Cardiac septum (tissue), 1 donor: ENCODE measurements around the gene RSPH9. TPM values are rescaled to one million over a fixed set of nuclear protein-coding genes. Genes with fewer than 3 reads are reported as not detected.
A peak's percentile ranks its signal among the peaks of the same experiment; 100 is the strongest.

ENCODE experiments used
- DNase-seq: peaks from one replicate; pipeline ENCODE4 v3.0.0-alpha.2; 2020; ENCODE audit warnings: low spot score
- intact Hi-C: fragments of 100-400 bp; cut with DNase I; formaldehyde crosslinking; loops from one replicate; pipeline ENCODE4 v1.14.0; 2022
- total RNA-seq: library from RNA; stranded (reverse); fragmentation: NEBNext Ultra II Directional; extraction: Animal tissue kit (Norgen Biotek cat#: 25700); gene quantifications from one replicate; pipeline ENCODE4 v1.2.1, GENCODE V29; 2021
- donor health status: DM: no; HTN: no; CAD: no.

RSPH9 gene
- total RNA-seq, 1 donor from 2014 or later, result 0.24 TPM

DNA sequence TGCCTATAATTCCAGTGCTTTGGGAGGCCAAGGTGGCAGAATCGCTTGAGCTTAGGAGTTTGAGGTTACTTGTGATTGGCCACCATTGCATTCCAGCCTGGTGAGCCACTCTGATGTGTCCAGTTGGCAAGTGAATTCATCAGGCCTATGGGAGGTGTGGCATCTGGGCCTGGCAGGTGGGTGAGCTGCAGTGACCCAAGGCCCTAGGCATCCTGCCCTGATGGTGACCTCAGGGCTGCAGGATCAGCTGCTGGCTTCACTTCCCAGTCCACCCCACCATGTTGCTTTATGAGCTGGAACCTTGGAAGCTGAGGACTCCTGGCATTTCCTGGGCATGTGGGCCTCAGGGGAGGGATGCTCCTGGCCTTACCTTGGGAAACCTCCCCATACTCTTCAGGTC lies 20.5 kb downstream of the RSPH9 start:
- DNase-seq, result no peak
- intact Hi-C loops, result loop anchor here (5.0 to 10.0 kb wide), 2 partner anchors 57 to 289 kb away; no protein-coding TSS in a partner anchor

DNA sequence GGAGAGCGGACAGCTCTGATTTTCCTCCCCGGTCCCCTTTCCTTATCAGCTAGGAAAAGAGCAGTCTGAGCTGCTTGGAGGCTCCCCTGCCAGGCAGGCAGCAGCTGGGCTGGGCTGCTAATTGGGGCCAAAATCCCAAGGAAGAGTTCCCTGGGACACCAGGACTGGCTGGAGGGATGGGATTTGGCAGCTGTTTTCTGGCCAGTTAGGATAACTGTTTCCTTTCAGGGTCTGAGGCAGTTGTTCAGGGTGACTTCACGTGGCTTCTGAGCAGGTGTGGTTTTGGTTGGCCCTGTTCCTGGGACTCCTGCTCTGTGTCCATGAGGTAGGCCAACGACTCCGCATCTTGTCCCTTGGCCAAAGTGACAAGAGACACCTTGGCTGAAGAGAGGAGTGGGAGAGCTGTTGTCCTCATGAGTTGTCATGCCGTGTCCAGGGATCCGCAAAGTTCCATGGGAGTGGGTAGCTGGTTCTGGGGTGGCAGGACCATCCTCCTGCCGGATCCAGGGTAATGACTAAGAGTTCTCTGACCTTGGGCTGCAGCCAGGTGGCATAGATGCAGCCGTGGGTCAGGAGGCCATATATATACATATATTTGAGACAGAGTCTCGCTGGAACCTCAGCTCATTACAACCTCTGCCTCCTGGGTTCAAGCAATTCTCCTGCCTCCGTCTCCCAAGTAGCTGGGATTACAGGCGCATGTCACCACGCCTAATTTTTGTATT lies 21.5 kb downstream of the RSPH9 start:
- no peak for DNase-seq
- intact Hi-C loops, result loop anchor here (2.0 to 10.0 kb wide), 3 partner anchors 56 to 288 kb away; no protein-coding TSS in a partner anchor

DNA sequence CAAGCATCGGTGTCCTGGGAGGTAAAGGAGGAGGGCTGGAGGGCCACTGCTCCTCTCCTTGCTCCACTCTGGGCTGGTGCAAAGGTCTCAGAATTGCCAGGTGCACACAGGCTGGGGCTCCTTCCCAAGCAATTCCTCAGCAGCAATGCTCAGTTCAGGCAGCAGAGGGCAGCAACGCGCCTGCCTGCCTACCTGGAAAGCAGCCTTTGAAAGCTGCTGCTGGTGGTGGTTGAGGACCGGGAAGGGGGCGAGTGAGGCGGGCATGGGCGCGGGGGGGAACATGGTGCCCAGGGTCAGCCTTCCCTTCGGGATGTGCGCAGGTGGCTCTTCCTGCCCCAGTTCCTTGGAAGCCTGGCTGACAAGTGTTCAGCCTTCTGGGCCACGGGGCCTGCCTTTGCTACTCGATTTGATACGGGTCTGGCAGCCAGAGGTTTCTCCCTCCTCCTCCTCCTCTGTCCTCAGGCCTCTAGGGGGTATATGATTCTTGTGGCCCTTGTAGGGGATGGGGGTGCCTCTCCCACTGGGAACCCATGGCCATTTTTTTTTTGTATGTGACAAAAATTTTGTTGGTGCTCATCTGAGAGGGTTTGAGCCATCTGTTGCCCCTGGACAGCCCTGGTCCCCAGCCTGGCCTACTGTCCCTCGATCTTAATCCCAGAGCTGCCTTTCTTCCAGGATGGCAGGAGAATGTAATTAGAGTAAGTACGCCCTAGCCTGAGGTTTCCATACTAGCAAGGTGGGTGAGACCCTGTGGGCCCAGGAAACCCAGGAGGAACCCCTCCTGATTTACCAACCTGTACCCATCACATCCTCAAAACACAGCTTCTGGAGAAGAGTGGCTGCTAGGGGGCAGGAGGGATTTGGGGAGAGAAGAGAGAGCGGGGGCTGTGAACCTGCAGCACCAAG lies 22.7 kb downstream of the RSPH9 start:
- intact Hi-C loops, result loop anchor here (1.0 to 10.0 kb wide), 4 partner anchors 55 to 411 kb away; no protein-coding TSS in a partner anchor
- DNase-seq, result peak; percentile 90

DNA sequence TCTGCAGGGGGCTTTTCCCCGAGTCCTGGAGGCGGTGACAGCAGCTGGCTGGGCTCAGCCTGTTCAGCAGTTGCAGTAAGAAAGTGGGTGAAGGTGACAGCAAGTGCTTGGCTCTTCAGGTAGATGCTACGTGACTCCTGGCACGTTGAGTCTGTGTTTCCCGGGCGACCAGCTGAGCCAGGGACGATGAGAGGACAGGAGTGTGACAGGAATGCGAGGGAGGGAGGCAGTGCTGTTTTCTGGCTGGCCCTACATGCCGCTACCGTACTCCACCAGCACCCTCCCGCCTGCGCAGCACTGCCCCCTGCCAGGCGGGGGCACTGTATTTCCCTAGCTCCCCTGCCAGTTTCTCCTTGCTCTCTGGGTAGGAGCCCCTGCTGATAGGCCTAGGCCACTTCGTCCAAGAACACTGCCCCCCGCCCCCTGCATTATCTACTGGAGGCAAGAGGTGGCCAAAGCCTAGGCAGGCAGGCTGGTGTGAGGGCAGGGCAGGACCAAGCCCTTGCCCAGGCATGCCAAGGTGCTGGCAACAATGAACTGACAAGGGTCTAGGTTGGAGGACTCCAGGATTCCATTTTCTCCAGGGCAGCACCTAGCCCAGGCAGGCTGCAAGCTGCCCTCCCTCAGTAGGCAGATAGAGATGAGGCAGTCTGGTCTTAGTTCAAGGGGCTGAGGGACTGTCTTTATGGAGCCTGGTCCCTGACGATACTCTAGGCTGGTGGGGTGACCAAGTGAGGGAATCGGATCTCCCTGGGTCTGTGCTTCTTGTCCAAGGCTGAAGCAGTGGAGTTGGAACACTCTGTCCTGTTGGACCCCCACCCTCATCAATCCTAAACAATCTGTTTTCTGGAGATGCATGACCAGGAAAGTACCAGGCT lies 23.6 kb downstream of the RSPH9 start:
- DNase-seq, result peak; percentile 83
- intact Hi-C loops, result loop anchor here (5.0 to 10.0 kb wide), 2 partner anchors 54 to 286 kb away; no protein-coding TSS in a partner anchor

DNA sequence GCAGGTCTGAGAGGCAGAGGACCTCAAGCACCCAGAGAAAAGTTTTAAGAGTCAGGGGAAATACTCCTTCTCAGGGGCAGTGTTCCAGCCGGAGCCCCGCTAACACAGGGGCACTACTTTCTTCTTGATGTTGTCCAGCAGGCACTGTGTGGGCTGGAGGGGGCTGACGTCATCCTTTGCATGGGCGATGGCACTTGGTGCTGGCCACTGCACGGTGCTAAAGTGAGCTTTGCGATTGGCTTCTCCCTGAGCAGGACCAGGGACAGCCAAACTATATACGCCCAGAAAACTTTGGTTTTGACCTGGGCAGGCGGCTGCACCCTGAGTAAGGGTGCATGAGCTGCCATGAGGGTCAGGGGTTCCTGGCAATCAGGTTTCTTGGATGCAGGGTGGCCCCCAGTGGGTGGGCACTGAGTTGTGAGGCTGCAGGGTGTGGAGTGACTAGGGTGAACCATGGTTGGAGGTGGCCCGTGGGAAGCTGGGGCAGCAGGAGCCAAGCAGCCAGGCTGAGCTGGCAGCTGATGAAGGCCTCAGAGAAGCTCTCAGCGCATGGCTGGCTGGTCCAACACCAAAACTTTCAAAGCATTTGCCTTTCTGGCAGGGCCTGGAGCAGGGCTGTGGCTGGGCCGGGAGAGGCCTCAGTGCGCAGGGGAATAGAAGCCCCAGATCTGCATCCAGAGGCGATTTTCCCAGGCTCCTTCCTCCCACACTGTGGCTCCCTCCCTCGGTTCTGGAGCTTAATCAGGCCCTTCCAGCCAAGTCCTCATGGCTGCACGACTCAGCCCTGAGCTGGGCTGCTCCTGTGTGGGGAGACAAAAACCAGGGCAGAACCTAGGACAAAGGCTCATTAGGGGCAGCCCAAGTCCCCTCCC lies 24.4 kb downstream of the RSPH9 start:
- DNase-seq, result peak; percentile 81
- intact Hi-C loops, result loop anchor here (5.0 to 10.0 kb wide), 2 partner anchors 53 to 286 kb away; no protein-coding TSS in a partner anchor

DNA sequence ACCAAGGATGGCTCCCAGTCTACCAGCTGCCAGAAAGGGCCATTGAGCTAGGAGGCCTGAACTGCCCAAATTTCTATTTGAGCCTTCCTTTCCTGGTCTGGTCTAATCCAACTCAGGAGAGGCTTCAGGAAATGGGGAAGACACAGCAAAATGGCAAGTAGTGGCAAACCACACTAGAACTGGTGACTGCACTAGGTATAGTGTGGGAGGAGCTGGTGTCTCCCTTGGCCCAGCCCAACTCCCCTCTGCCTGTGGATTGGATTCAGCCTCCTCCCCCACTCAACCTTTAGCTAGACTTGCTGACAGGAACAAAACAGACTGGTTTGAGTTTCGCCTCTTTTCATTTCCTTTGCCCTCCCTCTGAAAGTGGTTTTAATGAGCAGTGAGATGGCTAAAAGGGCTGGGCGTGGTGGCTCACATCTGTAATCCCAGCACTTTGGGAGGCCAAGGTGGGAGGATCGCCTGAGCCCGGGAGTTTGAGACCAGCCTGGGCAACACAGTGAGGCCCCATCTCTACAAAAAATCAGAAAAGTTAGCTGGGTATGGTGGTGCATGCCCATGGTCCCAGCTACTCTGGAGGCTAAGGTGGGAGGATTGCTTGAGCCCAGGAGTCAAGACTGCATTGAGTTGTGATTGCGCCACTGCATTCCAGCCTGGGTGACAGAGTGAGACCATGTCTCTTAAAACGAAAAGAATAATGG lies 25.2 kb downstream of the RSPH9 start:
- intact Hi-C loops, result loop anchor here (5.0 to 10.0 kb wide), 2 partner anchors 52 to 285 kb away; no protein-coding TSS in a partner anchor
- no peak for DNase-seq

DNA sequence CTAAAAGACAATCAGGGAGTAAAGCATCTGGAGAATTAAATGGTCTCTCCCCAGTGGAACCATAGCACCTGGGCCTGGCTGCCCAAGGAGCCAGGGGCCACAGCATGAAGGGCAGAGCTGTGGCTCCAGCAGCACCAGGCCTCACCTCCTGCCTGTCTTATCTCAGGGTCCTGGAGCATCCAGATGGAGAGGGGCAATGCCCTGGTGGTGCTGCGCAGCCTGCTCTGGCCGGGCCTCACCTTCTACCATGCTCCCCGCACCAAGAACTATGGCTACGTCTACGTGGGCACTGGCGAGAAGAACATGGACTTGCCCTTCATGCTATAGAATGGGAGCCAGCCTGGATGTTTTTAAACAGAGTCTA lies 25.8 kb downstream of the RSPH9 start:
- intact Hi-C loops, result no loop called here
- DNase-seq, result no peak

DNA sequence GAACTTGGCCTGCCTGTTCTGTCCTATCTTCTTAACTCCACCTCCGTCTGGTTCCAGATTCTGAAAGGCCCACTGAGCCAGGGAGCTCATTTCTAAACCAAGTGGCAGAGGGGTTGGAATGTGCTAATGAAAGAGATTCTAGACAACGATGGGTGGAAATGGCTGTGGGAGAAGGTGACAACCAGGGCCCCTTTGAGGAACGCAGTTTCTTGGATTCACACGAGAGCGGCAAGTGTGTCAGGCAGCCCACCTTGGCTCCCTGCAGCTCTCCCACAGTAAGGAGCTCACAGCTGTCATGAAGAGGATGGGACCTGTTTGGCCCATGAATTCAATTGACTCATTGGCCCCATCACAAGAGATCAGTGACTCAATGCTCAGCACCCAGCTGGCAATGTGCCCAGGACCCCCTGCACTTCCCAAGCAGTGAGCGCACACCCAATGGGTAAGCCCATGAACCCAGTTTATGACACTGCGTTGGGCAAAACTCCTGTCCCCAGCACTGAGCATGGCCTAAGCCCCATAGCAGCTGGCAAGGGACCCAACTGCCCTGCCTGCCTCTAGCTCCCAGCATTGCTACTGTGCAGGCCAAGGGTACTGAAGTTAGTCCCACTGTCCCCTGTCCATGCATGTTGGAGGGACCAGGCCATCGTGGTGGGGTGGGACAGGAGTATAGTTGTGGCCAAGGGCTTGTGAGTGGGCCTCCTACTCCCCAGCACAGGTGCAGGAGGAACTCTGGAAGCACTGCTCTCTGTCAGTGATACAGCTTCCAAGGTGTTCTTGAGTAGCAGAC lies 26.4 kb downstream of the RSPH9 start:
- intact Hi-C loops, result no loop called here
- DNase-seq, result no peak

DNA sequence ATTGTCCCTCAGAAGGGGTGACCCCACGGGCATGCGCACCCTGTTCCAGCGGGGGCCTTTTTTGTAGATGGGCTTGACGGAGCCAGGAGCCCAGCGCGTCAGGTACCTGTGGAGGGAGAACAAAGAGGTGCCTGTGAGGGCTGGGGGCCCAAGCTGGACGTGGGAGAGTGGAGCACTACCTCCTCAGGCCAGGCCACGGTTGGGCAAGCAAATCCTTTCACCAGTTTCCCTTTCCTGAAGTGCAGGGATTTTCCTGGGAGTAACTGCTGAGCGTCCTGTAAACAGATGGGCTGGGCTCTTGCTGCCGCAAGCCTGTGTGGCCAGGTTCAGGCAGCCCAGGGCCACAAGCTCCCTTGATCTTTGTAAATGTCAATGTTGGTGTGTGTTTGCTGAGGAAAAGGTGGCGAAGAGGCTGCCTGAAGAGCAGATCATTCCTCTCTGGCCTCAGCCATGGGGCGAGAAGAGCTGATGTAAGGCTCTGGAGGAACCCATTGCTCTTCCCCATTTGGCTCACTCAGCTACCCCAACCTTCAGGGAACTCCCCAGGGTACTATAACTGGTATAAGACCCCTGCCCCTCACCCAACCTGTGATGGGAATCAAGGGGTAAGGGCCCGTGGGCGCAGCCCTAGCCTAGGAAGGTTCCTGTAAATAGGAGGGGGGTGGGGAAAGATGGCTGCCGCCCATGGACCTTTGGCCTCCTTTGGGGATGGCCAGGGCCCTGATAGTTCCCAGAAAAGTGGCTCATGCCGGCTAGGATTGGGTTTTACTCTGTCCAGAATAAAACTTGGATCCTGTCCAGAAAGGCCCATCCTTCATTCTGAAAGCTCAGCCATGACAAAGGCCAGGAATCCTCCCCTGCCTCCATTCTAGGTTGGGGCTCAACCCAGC lies 27.2 kb downstream of the RSPH9 start:
- no peak for DNase-seq
- intact Hi-C loops, result no loop called here

DNA sequence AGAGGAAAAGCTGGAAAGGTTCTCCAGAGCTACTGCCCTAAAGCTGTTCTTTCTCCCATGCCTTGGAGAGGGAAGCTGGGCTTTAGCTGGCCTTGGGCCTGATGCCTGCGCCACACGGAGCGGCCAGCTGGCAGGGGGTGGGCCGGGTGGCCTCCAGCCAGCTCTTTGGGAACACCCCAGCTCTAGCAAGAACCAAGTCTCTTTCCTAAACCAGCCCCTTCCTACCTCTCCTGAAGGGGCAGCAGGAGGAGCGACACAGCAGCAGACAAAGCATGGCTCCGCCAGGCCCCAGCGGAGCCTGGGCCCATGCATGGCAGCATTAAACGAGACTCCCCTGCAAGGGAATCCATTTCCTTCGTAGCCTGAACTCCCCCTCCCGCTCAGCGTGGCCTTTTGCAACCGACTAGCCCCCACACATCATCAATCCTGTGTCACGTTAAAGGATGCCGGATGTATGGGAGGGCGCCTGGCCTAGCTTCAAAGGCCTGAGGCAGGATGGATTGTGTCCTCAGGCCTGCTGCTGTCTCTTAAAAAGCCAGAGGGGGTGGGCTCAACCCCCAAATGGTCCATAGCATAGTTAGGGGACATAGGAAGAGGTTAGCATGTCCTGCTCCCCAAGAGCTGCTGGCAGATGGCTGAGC lies 28.7 kb downstream of the RSPH9 start:
- intact Hi-C loops, result no loop called here
- DNase-seq, result no peak

DNA sequence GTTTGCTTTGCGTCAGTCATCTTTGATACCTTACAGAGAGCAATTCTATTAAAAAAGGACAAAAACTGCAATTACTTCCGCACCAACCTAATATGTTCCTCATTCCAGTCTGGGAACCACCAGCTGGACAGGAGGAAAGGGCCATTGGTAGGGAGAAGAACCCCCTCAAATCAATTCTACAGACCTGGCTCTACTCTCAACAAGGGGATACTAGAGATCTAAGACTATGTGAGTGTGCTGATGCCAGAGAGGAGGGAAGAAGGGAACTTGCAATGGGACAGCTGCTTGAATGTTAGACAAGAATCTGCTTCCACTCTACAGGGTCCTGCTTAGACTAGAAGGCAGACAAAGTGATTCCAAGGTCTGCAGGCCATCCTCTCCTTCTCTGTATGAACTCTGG lies 29.5 kb downstream of the RSPH9 start:
- intact Hi-C loops, result no loop called here
- DNase-seq, result no peak

DNA sequence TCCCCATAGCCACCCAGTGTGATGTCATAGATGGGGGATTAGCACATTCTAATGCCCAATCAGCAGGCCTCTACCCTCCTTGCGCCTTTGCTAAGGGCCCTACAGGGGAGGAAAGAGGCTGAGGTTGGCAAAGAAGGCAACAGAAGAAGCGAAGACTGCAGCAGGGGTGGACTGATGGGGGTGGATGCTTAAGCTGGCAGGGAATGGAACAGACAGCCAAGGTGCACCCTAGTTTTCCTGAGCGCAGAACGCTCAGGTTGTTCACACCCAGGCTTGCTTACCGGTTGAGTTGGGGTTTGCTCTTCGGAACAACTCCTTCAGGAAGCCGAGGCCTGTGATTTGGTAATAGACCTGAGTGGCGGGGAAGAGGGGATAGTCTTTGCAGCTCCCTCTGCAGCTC lies 30.1 kb downstream of the RSPH9 start:
- intact Hi-C loops, result no loop called here
- DNase-seq, result no peak

DNA sequence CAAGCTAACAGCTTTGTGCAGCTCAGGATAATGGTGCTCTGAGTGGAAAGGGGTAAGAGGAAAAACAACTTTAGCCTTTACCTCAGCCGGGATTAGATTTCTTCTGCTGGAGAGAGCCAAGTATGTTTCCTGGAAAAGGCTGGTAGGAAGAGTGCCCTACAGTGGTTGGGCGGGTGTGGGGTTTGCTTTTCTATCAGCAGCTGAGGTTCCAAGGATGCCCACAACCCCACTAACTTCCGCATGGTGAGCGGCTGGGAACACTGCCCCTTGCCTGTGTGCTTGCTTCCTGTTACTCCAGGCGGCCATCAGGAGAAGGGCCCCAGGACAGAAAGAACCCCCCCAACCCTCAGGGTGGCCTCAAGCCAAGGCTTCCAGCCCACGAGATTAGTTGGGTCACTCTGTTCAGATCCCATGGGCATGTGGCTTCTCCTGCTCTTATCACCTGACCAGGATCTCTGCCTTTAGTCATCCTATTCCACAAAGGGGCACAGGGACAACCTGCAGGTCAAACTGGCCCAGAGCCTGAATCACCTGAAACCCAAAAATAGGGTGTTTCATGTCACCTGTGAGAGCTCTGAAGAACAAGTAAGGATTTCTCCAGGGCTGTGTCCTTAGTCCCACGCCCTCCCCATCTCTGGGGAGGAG lies 32.2 kb downstream of the RSPH9 start:
- DNase-seq, result no peak
- intact Hi-C loops, result no loop called here

DNA sequence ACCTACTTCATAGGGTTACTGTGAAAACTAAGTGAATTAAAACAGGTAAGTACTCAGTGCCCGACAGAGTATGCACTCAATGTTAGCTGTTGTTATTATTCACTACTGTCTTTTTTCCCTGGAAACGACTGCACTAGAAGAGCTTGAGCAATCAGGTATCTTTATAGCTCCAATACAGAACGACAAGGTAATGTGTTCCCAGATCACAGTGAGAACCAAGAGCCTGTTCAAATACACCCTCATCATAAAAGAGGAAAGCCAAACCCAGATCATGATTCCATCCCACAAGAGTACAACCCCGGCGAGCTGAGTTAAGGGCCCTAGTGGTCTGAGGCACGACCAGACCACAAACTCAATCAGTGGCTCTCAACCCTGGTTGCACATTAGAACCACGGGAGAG lies 32.9 kb downstream of the RSPH9 start:
- no peak for DNase-seq
- intact Hi-C loops, result no loop called here

DNA sequence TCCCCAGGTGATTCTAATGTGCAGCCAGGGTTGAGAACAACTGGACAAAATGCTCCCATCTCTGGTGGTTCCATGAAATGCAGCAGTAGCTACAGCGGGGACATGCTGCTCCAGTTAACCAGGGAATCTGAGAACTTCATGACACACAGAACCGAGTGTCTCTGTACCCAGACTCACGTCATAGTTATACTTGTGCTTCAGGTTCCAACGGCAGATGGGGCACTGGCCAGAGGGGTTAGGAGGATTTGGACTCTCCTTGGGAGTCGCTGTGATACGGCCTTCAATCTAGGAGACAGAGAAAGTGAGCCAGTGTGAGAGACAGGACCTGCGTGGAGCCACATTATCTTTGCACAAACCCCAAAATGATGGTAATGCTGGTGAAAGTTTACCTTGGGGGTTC lies 33.5 kb downstream of the RSPH9 start:
- DNase-seq, result no peak
- intact Hi-C loops, result no loop called here
